Jurkat, Clone E6-1 (cell line): ENCODE measurements around the gene BCO1.

Experiments used
- DNase-seq: peaks from one replicate; pipeline ENCODE4 v3.0.0-alpha.2; 2011; ENCODE audit warnings: low read depth, low spot score
- H3K4me3 ChIP-seq: 2 replicates; pipeline ENCODE4 v1.5.1; 2011; ENCODE audit warnings: mild to moderate bottlenecking, low read length, control low read depth, moderate library complexity

BCO1 gene

DNA sequence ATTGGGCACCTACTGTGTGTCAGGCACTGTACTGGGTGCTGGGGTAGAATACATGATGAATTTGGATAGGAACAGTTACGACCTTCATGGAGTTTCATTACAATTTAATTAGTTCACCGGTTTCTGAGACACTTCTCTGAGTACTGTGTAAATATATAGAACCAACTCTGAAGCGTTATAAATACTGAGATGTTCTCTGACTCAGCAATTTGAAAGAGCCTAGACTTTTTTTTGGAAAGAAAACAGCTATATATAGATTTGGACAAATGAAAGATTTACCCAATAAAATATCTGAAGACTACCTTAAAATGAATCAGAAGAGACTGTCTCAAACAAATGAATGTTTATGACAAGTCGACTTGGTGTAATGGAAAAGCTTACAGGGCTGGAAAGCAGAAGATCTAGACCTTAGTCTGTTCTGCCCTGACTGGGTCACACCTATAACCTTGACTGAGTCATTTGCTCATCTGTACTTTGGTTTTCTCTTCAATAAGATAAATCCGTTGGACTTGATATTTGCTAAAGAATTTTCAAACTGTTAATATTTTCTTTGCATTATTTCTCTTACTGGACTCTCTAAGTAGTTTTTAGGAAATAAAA is 71.7 kb downstream of the BCO1 start:
- DNase-seq = no peak
- H3K4me3 ChIP-seq = no peak overlapping the region

DNA sequence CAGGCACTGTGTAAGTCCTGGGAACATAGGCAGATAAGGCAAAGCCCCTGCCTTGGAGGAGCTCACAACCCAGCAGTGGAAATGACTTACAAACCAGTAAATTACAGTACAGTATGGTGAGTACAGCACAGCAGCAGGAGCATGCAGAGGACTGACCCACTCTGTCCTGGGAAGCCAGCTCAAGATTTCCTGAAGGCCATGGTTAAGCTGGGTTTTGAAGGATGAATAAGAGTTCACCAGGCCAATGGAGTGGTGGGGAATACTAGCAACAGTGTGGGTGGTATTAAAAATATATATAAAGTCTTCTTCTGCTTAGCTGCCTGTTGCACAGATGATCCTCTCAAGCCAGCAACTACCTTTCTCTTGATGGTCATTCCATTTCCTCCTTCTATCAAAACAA is 73.3 kb downstream of the BCO1 start:
- H3K4me3 ChIP-seq = no peak overlapping the region

DNA sequence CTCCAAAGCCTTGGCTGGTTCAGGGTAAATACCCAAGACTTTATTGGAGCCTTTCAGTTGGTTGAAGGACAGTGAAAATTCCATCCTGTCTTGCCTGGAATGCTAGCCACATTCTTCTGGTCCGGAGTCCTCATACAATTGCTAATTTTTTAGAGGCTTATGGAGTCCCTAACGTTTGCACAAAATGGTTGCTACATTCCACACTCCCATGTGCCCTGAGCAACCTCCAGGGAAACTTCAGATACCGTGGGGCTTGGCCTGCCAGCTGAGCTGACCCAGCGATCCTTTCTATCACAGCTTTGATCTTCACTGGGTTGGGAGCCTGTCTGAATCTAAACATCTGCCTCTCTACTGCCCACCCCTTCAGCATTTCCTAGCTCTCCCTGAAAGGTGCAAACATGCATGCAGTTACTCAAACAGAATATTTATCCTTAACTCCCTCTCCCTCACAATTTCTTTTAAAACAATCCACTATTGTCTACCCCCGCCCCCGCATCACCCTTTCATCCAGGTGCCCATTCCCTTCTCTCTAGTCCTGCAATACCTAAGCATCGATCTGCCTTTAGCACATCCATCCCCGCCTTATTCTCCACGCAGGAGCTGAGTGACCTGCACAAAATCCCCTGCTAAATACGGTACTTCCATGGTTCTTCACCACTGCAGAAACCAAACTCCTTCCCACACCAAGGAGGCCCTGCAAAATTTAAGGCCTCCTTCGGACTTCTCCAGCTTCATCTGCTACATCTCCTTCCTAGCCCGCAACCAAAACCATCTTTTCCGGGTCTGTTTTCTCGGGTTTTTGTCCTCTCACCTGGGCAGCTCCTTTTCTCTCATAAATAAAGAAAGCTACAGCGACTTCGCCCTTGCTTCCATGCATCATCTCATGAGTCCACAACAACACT is 75.5 kb downstream of the BCO1 start:
- DNase-seq = no peak
- peak overlapping the region; percentile 77 for H3K4me3 ChIP-seq

More for the DNA sequence above, 73.3 kb downstream of the BCO1 start:
- DNase-seq = no peak

DNA sequence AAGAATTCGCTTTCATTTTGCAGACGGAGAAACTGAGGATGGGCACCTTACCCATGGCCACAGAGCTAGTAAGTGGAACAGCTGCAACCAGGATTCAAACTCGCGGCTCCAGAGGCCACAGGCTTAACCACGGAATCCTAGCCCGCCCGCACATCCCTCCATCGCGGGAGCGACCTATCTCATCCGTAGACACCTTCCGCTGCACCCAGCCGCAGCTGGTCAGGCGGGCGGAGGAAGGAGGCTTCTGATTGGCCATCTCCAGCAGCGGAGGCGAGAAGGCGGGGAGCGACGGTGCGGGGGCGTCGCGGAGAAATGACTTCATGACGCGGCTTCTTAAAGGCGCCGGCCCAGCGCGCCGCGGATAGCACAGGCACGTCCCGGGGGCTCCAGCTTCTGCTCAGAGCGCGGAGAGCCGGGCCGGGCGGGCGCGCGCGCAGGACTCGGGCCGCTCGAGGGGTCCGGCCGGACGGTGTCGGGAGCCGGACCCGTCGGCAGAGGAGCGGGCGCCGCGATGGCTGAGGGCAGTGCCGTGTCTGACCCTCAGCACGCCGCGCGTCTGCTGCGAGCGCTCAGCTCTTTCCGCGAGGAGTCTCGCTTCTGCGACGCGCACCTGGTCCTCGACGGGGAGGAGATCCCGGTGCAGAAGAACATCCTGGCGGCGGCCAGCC is 76.2 kb downstream of the BCO1 start, which contains the start of gene GAN:
Gene GAN (plus strand): TSS at position 360 of the 668 bp plus-strand sequence. CDS start 152 bp downstream, at position 512.
- peak within 1 kb of the TSS; percentile 77 for H3K4me3 ChIP-seq
- peak; percentile 93 for DNase-seq

DNA sequence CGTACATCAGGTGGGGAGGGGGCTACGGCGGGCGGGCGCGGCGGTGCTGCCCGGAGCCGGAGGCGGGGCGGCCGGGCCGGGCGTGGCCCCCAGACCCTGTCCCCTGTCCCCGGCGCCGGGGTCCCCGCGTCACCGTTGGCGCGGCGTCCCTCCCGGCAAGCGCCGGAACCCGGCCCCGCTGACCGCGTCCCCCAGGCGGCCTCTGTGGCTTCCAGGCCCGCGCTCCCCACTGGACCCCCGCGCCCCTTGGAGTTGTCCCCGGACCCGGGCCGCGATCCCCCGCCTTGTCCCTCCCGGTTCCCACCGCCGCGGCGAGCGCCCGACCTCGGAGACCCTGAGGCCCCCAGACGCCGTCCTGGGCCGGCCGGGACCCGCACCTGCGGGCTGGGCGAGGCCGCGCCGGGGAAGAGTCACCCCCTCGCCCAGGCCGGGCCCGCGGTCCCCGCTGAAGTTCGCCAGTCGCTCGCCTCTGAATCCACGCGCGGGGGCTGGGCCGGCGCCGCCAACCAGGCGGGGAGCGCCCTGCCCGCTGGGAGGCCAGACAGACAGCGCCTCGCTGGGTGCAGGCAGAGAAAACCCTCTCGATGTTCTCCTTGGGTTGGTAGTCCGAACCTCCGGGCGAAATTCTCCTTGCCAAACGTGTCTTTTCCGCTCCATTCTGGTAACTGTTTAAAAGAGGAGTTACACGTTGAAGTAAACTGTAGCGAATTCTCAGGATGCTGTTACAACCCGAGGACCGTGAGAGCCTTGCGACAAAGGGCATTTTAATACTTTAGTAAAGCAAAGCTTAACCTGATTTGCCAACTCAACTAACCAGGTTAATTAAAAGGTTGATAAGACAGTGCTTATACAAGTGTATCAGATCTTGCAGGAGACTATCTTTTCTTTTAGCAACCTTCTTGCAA is 77.0 kb downstream of the BCO1 start:
- no peak for DNase-seq

DNA sequence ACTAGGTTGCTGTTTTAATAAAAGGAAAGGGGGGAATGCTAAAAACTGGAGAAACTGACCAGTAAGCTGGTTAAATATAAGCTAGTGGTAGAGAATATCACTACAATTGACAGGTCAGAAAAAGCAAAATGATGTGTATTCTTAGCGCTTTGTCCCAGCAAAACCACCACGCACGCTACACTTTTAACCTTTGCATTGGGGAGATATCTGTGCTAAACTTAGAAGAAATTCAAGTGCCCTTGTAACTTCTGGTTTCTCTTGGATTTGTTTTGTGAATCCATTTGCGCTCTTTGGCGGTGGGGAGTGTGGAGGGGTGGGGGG is 77.6 kb downstream of the BCO1 start:
- no peak for DNase-seq
- H3K4me3 ChIP-seq = peak overlapping the region; percentile 77

More for the DNA sequence above, 77.0 kb downstream of the BCO1 start:
- peak overlapping the region; percentile 77 for H3K4me3 ChIP-seq

DNA sequence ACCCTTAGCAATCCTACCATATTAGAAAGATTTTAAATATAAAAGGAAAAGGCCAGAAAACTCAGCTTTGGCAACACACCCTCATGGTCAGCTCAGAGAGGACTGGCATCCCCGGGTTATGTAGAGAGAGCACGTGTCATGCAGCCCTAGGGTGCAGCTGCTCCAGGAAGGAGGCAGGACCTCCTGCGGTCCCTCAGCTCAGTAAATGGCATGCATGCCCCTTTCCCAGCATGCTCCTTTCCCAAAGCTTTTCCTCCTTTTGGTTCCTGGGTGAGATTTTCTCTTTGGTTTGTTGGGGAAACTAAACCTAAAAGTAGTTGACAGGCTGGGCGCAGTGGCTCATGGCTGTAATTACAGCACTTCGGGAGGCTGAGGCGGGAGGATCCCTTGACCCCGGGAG is 80.2 kb downstream of the BCO1 start:
- H3K4me3 ChIP-seq = no peak overlapping the region
- DNase-seq = no peak

DNA sequence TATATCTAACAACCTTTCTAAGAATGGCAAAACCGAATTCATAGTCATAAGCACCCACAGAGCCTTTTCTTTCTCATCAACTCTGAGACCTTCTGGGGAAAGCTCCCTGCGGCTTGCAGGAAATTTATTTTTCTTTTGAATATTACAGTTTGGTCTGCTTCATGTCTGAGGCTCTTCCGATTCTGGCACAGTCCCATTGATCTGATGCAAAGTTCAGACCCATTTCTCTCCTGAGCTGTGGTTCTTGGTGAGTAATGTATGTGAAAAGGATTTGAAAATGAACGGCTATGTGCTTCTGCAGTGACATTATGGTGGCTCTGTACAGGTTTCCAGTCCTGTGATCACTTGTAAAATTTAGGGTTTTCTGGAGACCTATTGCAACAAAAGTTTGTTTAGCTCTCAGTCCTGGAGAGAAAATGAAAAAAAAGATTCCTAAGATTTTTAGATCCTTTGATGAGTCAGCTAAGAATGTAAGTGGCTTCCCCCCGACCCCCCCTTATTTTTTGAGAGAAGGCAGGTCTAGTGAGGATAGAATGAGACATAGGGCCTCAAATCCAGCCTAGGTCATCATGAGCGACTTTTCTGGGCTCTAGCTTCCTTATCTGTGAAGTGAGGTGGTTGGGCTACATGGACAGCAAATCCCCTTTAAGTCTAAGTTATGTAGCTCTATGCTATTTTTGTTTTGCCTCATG is 80.9 kb downstream of the BCO1 start:
- no peak for DNase-seq
- no peak overlapping the region for H3K4me3 ChIP-seq

DNA sequence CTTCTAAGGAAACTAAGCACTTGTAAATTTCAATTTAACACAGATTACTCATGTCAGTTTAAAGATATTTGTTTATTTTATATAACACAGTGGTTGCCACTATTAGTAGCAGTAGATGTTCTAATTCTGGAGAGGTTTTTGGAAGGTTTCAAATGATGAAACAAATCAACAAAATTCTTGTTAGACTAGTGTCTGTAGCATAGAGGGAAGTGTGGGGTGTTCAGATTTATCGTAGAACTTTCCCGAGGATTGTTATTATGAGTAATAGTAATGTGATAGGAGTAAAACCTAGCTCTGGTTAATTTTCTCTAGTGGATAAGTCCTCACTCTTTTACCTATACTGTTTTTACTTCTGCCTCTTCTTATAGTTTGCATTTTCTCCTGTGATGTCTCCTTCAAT is 82.5 kb downstream of the BCO1 start:
- H3K4me3 ChIP-seq = no peak overlapping the region
- DNase-seq = no peak

DNA sequence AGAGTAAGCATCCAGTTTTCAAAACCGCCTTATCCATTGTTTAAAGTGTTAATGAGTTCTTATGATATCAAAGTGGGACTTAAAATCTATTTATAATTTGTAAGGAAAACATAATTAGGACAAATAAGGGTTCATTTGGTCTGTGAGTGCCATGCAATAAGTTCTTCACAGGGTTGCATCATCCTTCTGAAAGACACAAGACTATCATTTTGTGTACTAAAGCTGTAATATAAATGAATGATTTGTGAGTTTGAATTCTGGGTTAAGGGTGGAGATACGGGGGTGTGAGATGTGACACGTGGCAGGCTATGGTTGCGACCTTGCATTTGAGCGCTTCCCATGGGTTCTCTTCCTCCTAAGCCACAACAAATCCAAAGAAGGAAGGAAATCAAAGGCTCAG is 83.0 kb downstream of the BCO1 start:
- no peak overlapping the region for H3K4me3 ChIP-seq
- DNase-seq = no peak

DNA sequence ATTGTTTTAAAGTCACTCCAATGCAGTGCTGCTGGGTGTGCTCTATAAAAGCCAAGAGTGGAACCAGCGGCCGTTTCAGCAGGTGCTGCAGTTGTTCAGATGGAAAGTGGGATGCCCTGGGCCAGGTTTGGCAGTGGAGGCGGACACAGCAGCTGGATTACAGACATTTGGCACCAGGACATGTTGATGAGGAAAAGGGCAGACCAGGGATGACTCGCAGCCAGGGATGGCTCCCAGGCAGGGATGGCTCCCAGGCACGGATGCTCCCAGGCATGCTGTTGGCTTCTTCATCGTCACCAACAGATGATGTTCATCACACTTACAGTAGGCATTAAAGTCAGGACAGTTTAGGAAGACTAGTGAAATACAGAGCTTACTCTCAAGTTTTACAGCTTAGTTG is 86.3 kb downstream of the BCO1 start:
- no peak for DNase-seq
- H3K4me3 ChIP-seq = no peak overlapping the region

DNA sequence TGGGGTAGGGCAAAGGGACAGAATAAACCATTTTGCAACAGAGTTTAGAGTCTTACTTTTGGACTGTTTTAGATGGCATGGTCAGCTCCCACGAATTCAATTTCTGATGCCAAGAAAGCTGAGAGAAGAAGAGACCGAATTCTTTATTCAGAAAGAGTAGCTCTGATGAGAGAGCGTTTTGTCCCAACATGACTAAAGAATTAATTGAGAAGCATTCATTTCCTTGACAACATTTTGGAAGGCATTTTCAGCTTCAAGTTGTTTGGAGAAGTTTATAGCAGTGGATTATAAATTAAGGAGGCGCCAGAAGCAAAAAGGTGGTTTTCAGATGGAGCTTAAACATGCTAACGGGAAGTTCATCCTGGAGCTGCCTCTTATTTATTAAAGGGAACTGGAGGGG is 88.5 kb downstream of the BCO1 start:
- H3K4me3 ChIP-seq = no peak overlapping the region
- no peak for DNase-seq

DNA sequence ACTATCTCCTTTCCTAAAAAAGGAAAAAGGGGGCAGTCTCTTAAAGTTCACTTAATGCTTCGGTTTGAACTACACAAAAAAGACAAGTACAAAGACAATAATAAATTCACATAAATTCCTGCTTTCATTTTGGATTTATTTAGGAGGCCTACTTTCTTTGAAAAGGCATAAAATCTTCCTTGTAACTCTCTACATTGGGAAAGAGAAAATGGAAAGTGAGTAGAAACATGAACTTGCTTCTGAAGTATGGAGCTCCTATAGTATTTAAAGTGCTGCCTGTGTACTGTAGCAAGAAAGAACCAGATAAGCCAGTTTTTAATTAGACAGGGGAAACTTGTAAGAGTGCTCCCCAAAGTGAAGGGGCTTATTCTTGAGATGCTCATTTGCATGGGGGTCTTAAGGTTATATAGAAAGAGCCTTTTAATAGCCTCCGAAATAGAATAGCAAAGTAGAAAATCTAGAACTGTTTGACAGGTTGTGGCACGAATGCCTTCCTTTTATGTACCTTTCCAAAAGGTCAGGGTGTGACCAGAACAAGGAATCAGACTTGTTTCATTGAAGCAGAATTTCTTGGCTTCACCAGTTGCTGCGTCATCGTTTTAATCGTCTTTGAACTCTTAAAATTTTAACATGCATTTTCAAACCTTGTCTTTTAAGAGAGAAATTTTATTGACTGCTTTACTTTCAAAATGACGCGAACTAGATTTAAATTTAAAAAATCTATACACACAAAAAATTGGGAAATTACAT is 89.1 kb downstream of the BCO1 start:
- no peak for DNase-seq
- no peak overlapping the region for H3K4me3 ChIP-seq

DNA sequence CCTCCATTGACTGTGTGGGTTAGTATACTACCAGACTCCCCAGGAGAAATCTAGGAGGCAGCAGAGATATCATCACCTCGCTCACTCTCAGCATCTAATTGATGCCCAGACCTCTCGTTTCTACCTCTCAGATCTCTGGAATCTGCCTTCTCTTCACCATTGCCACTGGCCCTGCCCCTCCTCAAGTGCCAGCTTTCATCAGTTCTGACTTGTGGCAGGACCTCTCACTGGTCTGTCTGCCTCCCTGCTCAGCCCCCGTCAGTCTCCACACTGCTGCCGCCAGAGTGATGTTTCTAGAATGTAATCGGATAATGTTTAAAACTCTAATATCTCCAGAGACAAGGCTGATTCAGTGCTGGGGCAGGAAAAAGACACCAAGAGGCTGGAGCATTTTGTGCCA is 91.5 kb downstream of the BCO1 start:
- DNase-seq = no peak
- H3K4me3 ChIP-seq = no peak overlapping the region

DNA sequence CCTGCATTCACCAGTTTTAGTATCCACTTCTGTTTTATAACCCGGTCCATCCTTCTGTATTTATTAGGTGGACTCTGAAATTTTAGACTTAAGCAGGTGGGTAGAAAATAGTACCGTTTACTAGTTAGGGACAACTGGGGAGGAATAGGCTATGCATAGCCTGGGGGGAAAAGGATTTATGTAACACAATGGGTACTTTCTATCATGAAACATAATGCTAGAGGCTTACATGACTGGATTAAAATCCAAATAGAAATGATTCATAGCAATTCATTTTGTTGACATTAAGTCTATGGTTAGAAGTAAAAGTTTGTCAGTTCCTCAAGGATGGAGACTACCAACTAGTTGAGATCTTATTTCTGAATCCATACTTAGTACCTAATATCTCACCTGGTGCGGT is 94.9 kb downstream of the BCO1 start:
- no peak for DNase-seq
- H3K4me3 ChIP-seq = no peak overlapping the region

DNA sequence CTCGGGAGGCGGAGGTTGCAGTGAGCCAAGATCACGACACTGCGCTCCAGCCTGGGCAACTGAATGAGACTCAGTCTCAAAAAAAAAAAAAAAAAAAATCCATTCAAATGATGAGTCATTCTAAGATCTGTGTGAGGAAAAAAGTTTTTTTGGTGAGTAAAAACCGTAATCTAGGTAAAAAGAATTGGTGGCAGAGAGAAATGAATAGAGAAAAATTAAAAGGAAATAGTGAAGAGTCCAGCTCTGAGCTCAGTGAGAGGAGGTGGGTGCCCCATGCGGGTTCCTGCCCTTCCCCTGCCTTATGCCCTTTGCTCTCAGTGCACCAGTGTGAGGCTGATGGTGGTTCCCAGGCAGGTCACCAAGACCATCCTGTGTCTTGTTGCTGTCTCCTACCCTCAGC is 97.2 kb downstream of the BCO1 start:
- no peak for DNase-seq
- no peak overlapping the region for H3K4me3 ChIP-seq

DNA sequence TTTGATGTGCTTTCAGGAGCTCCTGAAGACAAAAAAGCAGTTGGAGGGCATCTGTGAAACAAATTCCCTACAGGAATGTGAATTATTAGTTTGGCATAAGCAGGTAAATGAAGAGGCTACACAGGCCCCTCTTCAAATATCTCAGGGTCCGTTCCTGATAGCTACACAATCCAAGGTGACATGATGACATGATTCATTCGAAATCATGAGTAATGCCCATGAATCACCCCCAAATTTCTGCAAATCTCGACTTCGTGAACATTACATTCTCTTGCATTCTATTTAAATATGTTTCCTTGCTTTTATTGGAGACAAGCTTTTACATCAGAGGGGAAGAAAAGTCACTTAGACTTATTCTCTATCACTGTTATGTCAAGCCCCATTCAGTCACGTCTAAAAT is 98.6 kb downstream of the BCO1 start:
- no peak for DNase-seq
- no peak overlapping the region for H3K4me3 ChIP-seq
